ENCODE data around the gene ERC2. TPM values are rescaled to one million over a fixed set of nuclear protein-coding genes. Genes with fewer than 3 reads are reported as not detected.

ERC2 gene
- total and polyA plus RNA-seq, 2 of the 13 experiments (the other 11 are each of a cell fraction or from before 2014, with no cell fraction given) = 0.16 to 0.22 TPM

DNA sequence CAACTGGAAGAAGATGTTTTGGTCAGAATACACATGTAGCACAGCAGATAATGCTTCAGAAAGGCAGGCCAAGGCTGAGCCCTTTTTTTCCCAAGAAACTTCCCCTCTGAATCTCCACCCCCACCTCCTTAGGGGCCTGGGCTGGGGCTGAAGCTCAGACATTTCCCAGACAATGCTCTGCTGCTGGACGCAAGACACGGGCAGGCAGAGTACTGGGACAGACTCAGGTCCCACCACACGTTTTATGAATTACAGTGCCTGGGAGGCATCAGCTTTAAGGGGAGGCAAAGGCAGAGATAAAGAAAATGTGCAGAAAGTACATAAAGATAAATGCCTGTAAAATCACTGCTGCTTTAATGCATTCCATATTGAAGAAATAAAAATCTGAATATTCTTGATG is 479.4 kb downstream of the ERC2 start:
- intact Hi-C loops (cut with micrococcal nuclease; ENCODE audit: unreplicated experiment) (no loop called here), in situ Hi-C loops (cut with HindIII; ENCODE audit: extremely low pct_ligation_motif_present, low pct_unique_long_range_greater_than_20kb) (no loop called here)
- H3K27me3 ChIP-seq (ENCODE audit: control insufficient read depth in 1 of 2, insufficient read depth in 2 of 2, low read length in 2 of 2) = no peaks in the 10 kb centered on the region; a peak in 1 of 5 replicates
- no peaks in the 10 kb centered on the region for H4K20me1 ChIP-seq (ENCODE audit: insufficient read depth, low read length)
- no peak overlapping the region for H3K9ac ChIP-seq (ENCODE audit: insufficient read depth, low read depth, low read length)
- ATAC-seq (no peak), DNase-seq (ENCODE audit: low spot score) (no peak), FAIRE-seq (no peak)
- H2AFZ ChIP-seq (ENCODE audit: low read length) = no peak overlapping the region
- no peak overlapping the region for H3K4me2 ChIP-seq (ENCODE audit: low read depth, low read length)
- no peak for TF ChIP-seq ZNF605 (CRISPR knock-in tag; IDR thresholded peaks at IDR 0.05)
- no peak for TF ChIP-seq MIXL1 (CRISPR knock-in tag; IDR thresholded peaks at IDR 0.05)
- no peak for TF ChIP-seq ASH2L (IDR thresholded peaks at IDR 0.05; ENCODE audit: insufficient read length, low read depth, low read length)
- no peaks in the 10 kb centered on the region for H3K79me2 ChIP-seq (ENCODE audit: insufficient read depth, low read length)
- H3K9me3 ChIP-seq (ENCODE audit: low read length) = no peaks in the 10 kb centered on the region
- no peak overlapping the region for H3K27ac ChIP-seq (ENCODE audit: extremely low read length, insufficient read depth, low read length)
- H3K36me3 ChIP-seq (replicated peaks in 1 of 2; ENCODE audit: control insufficient read depth in 1 of 2, insufficient read depth in 2 of 2, low read length in 2 of 2) = no peaks in the 10 kb centered on the region
- POLR2A ChIA-PET = no interaction called here
- BruUV-seq (replicated peaks) = no TSS peak
- WGBS (ENCODE audit: low lambda C conversion rate) = 0% methylated on average over 3 of the region's 3 CpGs
- CTCF ChIA-PET (ENCODE audit: low intra/inter-chr PET ratio, low total read pairs) = no interaction called here
- H3K4me1 ChIP-seq (ENCODE audit: insufficient read depth, low read length) = no peaks in the 10 kb centered on the region
- H3K4me3 ChIP-seq (replicated peaks in 1 of 3; ENCODE audit: insufficient read depth in 1 of 3, low read depth in 2 of 3, low read length in 3 of 3) = no peak overlapping the region

DNA sequence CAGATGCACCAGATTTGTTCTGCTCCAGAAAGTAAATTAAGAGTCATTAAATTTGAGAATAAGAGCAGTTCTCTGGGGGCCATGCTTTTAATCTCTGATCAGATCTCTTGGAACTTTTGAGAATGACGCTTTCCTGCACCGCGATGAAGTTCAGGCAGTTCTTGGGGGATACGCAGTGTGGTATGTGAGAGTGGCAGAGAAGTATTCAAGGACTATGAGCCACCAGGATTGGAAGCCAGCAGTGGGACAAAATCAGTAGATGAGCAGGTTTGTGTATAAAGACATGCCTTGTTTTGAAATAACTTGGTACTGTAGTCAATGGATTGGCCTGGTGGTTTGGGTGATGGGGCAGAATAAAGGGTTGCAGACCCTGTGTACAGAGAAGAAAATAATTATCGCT is 483.6 kb downstream of the ERC2 start:
- Histone ChIP-seq H3K9ac (ENCODE audit: insufficient read depth, low read depth, low read length) (no peak overlapping the region), H3K27ac (ENCODE audit: extremely low read length, insufficient read depth, low read length) (no peak overlapping the region), H3K79me2 (ENCODE audit: insufficient read depth, low read length) (no peaks in the 10 kb centered on the region), H3K4me1 (ENCODE audit: insufficient read depth, low read length) (no peaks in the 10 kb centered on the region), H3K4me3 (replicated peaks in 1 of 3; ENCODE audit: insufficient read depth in 1 of 3, low read depth in 2 of 3, low read length in 3 of 3) (no peak overlapping the region), H4K20me1 (ENCODE audit: insufficient read depth, low read length) (no peaks in the 10 kb centered on the region), H3K36me3 (replicated peaks in 1 of 2; ENCODE audit: control insufficient read depth in 1 of 2, insufficient read depth in 2 of 2, low read length in 2 of 2) (no peaks in the 10 kb centered on the region), H3K9me3 (ENCODE audit: low read length) (no peaks in the 10 kb centered on the region), H3K4me2 (ENCODE audit: low read depth, low read length) (no peak overlapping the region), H2AFZ (ENCODE audit: low read length) (no peak overlapping the region), H3K27me3 (ENCODE audit: control insufficient read depth in 1 of 2, insufficient read depth in 2 of 2, low read length in 2 of 2) (no peaks in the 10 kb centered on the region)
- ChIA-PET CTCF (ENCODE audit: low intra/inter-chr PET ratio, low total read pairs) (no interaction called here), POLR2A (no interaction called here)
- DNase-seq (ENCODE audit: low spot score) (no peak), ATAC-seq (no peak), FAIRE-seq (no peak)
- no TSS peak for BruUV-seq (replicated peaks)
- TF ChIP-seq FOXA1 (IDR thresholded peaks at IDR 0.05) (no peak), FOXA1 (CRISPR knock-in tag; IDR thresholded peaks at IDR 0.05) (no peak), ZNF251 (CRISPR knock-in tag; IDR thresholded peaks at IDR 0.05) (no peak), ZNF430 (CRISPR knock-in tag; IDR thresholded peaks at IDR 0.05) (no peak), BCL6 (CRISPR knock-in tag; IDR thresholded peaks at IDR 0.05) (no peak)
- TF ChIP-seq, protein P1, sequence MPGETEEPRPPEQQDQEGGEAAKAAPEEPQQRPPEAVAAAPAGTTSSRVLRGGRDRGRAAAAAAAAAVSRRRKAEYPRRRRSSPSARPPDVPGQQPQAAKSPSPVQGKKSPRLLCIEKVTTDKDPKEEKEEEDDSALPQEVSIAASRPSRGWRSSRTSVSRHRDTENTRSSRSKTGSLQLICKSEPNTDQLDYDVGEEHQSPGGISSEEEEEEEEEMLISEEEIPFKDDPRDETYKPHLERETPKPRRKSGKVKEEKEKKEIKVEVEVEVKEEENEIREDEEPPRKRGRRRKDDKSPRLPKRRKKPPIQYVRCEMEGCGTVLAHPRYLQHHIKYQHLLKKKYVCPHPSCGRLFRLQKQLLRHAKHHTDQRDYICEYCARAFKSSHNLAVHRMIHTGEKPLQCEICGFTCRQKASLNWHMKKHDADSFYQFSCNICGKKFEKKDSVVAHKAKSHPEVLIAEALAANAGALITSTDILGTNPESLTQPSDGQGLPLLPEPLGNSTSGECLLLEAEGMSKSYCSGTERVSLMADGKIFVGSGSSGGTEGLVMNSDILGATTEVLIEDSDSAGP (CRISPR knock-in tag; IDR thresholded peaks at IDR 0.05; ENCODE audit: borderline replicate concordance) = no peak
- WGBS (ENCODE audit: low lambda C conversion rate) = 65% methylated on average over 5 of the region's 5 CpGs
- in situ Hi-C loops (cut with HindIII; ENCODE audit: extremely low pct_ligation_motif_present, low pct_unique_long_range_greater_than_20kb) (no loop called here), intact Hi-C loops (cut with micrococcal nuclease; ENCODE audit: unreplicated experiment) (no loop called here)
